ENCODE data around the gene IL17REL. TPM values are rescaled to one million over a fixed set of nuclear protein-coding genes. Genes with fewer than 3 reads are reported as not detected.

The IL17REL gene
- polyA plus RNA-seq, 4 donors, result 0.06 TPM; not detected in 3

DNA sequence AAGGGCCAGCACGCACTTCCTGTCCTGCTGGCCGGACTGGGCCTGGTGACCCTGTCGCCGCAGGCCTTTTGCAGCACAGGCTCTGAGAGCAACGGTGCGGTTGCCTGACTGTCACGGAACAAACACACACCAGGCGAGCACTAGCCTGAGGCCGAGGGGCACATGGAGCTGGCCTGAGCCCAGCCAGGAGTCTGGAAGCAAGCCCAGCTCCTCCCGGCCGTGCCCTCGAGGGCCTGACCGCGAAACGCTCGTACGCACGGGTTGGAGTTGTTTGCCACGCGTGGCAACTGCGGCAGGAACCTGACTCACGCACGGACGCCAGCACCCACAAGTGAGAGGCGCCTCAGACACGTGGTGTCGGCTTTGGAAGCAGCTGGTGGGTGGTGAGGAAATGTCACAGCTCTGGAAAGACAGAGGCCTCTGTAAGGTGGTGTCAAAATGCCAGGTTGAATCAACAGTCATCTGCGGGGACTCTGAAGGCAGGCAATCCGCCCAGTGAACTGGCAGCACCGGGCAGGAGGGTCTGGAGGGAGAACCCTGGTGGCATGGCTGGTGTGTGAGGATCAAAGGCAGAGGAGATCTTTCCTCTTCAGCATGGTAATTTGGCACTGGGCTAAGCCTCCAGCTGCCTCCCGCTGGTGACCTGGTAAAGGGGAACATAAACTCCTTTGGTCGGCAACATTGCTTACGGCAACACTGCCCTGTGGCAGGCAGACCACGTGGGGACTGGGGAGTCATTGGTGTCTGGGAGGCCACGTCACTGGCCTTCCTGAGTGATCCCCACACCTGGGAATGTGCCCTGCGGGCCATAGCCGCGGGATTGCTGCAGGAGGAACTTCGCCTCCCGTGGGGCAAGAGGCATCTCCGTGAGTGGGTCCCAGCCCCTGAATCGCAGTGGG, 15.3 kb upstream of the IL17REL start:
- no peak for DNase-seq (ENCODE audit: low read depth in 4 of 4, low spot score in 2 of 4)

- no peak for DNase-seq (ENCODE audit: low read depth in 4 of 4, low spot score in 2 of 4)
Observed at GRCh38 chr22:50025993-50026392, 13.4 kb upstream of the IL17REL start.

- DNase-seq (ENCODE audit: low read depth in 4 of 4, low spot score in 2 of 4), result no peak
Observed at GRCh38 chr22:50022171-50022819, 9.7 kb upstream of the IL17REL start.

DNA sequence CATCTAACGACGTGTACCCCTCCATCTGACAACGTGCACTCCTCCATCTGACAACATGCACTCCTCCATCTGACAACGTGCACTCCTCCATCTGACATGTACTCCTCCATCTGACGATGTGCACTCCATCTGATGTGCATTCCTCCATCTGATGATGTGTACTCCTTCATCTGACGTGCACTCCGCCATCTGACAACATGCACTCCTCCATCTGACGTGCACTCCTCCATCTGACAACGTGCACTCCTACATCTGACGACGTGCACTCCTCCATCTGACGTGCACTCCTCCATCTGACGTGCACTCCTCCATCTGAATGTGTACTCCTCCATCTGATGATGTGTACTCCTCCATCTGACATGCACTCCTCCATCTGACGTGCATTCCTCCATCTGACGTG, 8.0 kb upstream of the IL17REL start:
- DNase-seq (ENCODE audit: low read depth in 4 of 4, low spot score in 2 of 4), result no peak

- no peak for DNase-seq (ENCODE audit: low read depth in 4 of 4, low spot score in 2 of 4)
Observed at GRCh38 chr22:50019316-50019715, 6.8 kb upstream of the IL17REL start.

DNA sequence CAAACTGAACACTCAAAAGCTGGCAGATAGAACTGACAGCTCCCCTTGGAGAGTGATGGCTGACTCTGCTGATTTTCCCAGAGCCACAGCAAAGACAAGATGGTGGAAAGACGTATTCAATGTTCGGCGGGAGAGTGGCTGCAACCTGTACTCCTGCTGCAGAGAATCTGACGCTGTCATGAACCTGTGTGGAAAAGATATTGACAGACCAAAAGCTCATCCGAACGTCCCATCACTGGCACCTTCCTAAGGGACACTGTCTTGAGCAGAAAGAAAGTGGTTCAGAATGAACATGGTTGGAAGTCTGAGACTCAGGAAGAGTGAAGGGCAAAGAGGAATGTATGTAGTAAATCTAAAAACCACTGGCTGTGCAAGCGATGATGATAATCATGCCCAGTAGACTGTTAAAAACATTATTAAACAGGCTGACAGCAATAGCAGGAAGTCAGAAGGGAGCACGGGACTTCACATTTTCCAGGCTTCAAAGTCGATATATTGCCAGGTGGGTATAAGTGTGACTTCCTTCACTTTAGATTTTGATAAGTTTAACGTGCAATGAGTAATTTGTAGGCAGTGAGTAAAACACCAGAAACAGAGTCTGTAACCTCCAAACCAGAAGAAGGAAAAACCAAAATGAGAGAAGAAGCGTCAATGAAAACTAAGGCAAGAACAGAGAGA, 6.2 kb upstream of the IL17REL start:
- DNase-seq (ENCODE audit: low read depth in 4 of 4, low spot score in 2 of 4), result no peak

DNA sequence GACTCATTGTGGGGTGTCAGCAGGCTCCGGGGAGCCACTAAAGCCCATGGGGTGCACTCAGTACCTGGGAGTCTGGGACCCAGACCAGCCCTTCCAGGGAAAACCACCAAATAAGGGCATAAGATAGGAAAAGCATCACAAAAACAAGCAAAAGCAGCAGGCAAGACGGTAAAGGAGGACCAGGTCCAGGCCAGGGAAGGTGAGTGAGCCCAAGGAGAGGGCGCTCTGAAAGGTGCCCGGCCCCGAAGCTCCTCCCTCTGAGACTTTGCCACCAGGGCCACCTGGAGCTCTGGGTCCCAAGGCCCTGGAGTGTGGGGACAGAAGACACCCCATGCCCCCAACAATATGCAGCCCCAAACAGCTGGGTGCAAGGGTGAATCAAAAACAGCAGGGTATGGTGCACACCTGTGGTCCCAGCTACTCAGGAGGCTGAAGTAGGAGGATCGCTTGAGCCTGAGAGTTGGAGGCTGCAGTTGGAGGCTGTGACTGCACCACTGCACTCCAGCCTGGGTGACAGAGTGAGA, 5.2 kb upstream of the IL17REL start:
- DNase-seq (ENCODE audit: low read depth in 4 of 4, low spot score in 2 of 4), result no peak

DNA sequence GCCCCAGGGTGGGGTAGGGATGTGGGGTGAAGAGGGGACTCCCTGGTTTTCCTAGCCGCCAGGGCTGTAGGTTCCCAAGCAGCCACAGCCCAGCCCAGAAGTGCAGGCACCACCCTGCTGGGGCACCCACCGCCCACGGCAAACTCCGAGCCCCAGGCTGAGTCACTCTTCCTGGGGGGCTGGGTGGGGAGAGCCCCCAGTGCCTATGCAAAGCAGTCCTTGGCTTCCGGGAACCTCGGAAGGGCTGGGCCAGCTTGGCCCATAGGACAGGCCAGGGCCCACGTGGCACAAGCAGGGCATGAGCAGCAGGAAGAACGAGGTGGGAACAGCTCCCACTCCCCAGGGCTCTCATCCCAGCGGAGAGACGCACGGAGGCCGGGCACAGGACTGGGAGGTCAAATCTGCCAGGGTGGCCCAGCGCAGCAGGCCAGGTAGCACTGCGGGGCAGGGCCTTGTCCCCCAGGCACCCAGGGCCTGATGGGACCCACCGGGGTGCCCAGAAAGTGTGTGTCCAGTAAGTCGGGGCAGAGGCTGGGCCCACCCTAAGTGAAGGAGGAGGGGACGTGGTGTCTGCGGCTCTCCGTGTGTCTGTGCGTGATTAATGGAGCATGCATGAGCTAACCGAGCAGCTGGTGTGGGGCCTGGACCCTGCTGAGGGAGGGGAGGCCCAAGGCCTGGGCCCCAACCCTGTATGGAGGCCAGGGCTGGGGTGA, 4.6 kb upstream of the IL17REL start:
- no peak for DNase-seq (ENCODE audit: low read depth in 4 of 4, low spot score in 2 of 4)

GRCh38 chr22:50016308-50016987, 3.9 kb upstream of the IL17REL start:
- no peak for DNase-seq (ENCODE audit: low read depth in 4 of 4, low spot score in 2 of 4)

- DNase-seq (ENCODE audit: low read depth in 4 of 4, low spot score in 2 of 4), result no peak
Observed at GRCh38 chr22:50015451-50016307, 3.1 kb upstream of the IL17REL start.

DNA sequence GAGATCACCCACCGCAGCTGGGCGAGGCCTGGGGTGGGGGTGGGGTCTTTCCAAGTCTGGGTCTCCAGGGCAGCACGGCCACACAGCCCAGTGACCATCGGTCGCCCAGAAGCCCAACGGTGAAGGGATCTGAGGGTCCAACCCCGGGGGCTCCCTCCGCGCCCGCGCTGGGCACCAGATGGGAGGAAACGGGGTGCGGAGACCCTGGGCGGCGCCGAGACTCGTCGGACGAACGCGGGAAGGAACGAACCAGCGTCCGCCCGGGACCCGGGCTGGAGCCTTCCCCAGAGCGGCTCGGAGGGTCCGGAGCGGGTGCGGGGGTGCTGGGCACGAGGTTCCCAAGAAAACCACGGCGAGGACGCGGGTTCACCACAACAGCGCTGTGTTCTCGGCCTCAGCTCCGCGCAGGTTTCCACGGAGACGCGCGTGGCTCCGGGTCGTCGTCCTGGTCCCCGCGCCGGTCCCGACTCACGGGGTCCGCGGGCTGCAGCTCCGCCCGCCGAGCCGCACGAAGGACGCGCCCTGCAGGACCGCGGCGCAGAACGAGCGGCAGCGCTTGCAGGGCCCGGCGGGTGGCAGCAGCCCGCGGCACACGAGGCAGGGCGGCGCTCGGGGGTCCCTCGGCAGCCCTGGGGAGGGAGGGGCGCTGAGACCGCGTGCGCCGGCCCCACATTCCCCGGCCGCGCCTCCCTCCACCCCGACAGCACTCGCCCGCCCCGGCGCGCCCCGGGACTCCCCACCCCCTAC, 2.3 kb upstream of the IL17REL start:
- no peak for DNase-seq (ENCODE audit: low read depth in 4 of 4, low spot score in 2 of 4)

DNA sequence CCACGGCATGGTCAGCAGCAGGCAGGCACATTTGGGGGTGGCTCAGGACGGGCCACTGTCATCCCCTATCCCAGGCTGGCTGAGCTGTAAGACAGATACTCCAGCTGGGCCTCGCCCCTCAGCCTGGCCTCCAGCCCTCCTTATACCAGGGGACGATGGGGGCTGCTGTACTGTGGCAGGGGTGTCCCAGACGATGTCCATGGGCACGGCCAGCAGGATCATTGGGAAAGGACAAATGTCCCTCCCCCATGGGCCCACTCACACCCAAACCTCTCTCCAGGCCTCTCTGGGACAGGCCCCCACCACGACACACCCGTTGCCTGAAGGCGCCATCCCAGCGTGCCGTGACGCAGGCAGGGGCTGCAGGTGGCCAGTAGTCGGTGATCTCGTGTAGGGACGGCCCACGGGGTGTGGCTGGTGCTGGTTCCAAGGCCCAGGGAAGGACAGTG, 1.5 kb upstream of the IL17REL start:
- DNase-seq (ENCODE audit: low read depth in 4 of 4, low spot score in 2 of 4), result no peak

DNA sequence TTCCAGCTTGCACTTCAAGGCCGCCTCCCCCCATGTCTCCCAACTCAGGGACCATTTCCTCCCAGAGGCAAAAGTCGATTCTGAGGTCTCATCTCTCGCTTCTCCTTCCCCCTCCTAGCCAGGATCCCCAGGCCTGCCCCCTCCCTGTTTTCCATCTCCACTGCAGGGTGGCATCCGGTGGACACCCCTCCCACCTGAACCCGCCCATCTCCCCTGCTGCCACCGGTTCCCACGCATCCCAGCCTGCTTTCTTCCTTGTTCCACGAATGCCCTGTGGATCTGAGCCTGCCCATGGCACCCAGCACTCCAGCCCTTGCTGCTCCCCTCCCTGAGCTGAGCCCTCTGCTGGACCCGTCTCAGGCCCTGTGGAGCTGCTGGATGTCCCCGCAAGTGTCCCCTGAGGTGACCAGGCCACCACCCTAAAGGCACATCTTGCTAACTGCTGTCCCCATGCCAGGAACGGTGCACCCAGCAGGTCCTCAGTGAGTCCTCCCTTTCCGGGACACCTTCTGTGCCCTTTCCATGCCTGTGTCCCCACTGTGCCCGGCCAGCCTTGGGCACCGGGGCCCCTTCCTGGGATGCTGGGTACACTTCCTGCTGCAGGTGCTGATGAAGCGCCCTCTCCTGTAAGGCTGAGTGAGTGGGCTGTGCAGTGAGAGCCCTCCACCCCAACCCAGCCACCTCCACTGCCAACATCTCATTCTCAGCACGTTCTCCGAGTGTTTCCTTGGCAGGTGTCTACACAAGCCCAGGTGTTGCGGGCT, 936 bp downstream of the IL17REL start:
- DNase-seq (ENCODE audit: low read depth in 4 of 4, low spot score in 2 of 4), result no peak

DNA sequence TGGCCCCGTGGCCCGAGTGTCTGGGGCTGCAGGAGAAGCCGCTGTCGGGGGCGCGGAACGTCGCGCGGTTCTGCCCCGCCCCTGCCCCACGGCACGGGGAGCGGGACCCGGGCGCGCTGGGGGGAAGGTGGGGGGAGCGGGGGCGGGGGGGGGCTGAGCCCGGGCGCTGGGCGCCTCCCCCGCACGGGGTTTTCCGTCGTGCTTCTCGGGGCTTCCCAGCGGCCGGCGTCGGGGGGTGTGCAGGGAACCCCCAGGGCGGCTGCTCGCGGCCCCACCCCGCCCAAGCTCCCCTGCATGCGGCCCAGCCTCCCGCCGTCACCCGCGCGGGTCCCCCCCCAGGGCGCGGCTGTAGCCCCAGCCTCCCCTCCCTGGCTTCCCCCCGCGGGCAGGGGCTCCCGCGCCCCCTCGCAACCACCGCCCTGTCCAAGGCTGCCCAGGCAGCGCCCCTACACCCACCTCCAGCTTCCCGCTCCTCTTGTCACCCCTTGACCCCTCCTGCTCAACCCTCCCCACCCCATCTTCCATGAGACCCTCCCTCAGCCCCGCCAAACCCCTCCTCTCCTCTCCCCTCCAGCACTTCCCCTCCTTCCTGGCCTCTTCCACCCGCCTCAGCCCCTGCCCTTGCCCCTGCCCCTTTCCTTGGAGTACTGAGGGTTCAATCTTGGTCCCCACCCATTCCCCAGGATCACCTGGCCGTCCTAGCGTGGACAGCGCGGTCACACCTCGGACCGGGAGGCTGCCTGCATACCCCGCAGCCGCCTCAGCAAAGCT, 1.7 kb downstream of the IL17REL start:
- DNase-seq (ENCODE audit: low read depth in 4 of 4, low spot score in 2 of 4), result no peak

- no peak for DNase-seq (ENCODE audit: low read depth in 4 of 4, low spot score in 2 of 4)
Observed at GRCh38 chr22:50009765-50010675, 2.5 kb downstream of the IL17REL start.

- no peak for DNase-seq (ENCODE audit: low read depth in 4 of 4, low spot score in 2 of 4)
Observed at GRCh38 chr22:50009251-50009650, 3.3 kb downstream of the IL17REL start.

Measured in left renal cortex interstitium (tissue), 4 donors.